K562 treated with DMSO at 1 percent for 12 hours (cell line): ENCODE data around the gene KRTAP5-8. TPM values are rescaled to one million over a fixed set of nuclear protein-coding genes. Genes with fewer than 3 reads are reported as not detected.

Source experiments
- total RNA-seq: library from RNA; unstranded; fragments of 300-600 nt; gene quantifications from 2 replicates; pipeline ENCODE4 v1.2.3, GENCODE V29; 2022; ENCODE audit not compliant: insufficient read depth

The KRTAP5-8 gene, protein sequence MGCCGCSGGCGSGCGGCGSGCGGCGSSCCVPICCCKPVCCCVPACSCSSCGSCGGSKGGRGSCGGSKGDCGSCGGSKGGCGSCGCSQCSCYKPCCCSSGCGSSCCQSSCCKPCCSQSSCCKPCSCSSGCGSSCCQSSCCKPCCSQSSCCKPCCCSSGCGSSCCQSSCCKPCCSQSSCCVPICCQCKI
- not detected in 2 replicates for total RNA-seq

DNA sequence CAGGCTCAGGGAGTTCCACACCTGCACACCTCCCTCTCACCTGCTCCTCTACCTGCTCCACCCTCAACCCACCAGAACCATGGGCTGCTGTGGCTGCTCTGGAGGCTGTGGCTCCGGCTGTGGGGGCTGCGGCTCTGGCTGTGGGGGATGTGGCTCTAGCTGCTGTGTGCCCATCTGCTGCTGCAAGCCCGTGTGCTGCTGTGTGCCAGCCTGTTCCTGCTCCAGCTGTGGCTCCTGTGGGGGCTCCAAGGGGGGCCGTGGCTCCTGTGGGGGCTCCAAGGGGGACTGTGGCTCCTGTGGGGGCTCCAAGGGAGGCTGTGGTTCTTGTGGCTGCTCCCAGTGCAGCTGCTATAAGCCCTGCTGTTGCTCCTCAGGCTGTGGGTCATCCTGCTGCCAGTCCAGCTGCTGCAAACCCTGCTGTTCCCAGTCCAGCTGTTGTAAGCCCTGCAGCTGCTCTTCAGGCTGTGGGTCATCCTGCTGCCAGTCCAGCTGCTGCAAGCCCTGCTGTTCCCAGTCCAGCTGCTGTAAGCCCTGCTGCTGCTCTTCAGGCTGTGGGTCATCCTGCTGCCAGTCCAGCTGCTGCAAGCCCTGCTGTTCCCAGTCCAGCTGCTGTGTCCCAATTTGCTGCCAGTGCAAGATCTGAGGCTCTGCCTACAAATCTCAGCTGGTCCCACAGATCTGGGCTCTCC lies at the start of gene KRTAP5-8:
TSS of gene KRTAP5-8 (plus strand) at position 49 of the 689 bp plus-strand sequence. CDS start at position 80, 31 bp downstream.

DNA sequence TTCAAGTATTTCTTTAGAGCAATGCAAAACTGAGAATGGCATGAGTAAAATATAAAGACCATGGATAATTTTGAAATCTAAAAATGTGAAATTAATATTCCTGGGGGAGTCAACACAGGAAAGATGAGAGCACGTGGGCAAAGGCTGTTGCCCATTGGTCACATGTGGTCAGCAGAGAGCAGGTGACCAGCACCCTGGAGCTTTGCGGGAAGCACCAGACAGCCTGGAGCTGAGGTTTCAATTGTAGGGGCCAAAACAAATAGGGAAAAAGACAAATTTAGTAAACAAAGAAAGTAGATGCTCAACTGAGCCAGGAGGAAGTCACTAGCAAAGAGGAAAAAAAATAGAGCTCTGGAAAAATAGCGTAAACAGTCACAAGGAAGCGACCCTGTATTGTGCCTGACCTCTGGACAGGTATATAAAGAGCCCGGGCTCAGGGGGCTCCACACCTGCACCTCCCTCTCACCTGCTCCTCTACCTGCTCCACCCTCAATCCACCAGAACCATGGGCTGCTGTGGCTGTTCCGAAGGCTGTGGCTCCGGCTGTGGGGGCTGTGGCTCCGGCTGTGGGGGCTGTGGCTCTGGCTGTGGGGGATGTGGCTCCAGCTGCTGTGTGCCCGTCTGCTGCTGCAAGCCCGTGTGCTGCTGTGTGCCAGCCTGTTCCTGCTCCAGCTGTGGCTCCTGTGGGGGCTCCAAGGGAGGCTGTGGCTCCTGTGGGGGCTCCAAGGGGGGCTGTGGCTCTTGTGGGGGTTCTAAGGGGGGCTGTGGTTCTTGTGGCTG lies 10.8 kb upstream of the KRTAP5-8 start, which contains the start of gene KRTAP5-7:
TSS of gene KRTAP5-7 (plus strand) at position 472 of the 780 bp plus-strand sequence. CDS start at position 506, 34 bp downstream.

DNA sequence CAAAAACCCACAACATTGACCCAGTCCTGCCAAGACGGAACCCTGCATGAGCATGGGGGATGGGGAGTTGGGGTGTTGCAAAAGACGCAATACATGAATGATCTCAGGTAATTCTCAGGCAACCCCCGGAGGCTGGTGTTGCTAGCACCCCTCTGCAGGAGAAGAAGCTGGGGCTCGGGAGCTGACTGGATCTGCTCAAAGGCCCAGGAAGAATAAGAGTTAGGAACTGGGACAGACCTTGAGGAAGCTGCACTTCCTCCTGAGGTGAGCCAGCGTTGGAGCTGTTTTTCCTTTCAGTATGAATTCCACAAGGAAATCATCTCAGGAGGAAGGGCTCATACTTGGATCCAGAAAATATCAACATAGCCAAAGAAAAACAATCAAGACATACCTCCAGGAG lies 10.3 kb downstream of the KRTAP5-8 start, which contains the start of gene KRTAP5-9:
TSS of gene KRTAP5-9 (plus strand) at position 301 of the 400 bp plus-strand sequence. CDS start 238 bp downstream, outside the sequence.

DNA sequence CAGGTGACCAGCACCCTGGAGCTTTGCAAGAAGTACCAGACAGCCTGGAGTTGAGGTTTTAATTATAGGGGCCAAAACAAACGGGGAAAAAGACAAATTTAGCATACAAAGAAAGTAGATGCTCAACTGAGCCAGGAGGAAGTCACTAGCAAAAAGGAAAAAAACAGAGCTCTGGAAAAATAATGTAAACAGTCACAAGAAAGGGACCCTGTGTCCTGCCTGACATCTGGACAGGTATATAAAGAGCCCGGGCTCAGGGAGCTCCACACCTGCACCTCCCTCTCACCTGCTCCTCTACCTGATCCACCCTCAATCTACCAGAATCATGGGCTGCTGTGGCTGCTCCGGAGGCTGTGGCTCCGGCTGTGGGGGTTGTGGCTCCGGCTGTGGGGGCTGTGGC lies 27.4 kb downstream of the KRTAP5-8 start, which contains the start of gene KRTAP5-10:
TSS of gene KRTAP5-10 (plus strand) at position 301 of the 400 bp plus-strand sequence. CDS start at position 326, 25 bp downstream.

DNA sequence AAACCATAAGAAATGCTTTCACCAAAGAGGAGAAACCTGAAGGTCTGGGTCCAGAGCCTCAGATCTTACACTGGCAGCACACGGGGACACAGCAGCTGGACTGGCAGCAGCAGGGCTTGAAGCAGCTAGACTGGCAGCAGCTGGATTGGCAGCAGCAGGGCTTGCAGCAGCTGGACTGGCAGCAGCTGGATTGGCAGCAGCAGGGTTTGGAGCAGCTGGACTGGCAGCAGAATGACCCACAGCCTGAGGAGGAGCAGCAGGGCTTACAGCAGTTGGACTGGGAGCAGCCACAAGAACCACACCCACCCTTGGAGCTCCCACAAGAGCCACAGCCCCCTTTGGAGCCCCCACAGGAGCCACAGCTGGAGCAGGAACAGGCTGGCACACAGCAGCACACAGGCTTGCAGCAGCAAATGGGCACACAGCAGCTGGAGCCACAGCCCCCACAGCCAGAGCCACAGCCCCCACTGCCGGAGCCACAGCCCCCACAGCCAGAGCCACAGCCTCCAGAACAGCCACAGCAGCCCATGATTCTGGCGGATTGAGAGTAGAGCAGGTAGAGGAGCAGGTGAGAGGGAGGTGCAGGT lies 44.6 kb downstream of the KRTAP5-8 start, which contains the start of gene KRTAP5-11:
TSS of gene KRTAP5-11 (minus strand) at position 567 of the 587 bp plus-strand sequence. CDS start at position 529, 38 bp downstream.

Other genes with a start within 250 kb of the KRTAP5-8 start
- 37.4 and 59.9 TPM in 2 replicates for gene DHCR7, start 89.6 kb upstream of the KRTAP5-8 start, total RNA-seq
- 39.4 and 70.2 TPM in 2 replicates for gene NADSYN1, start 84.8 kb upstream of the KRTAP5-8 start, total RNA-seq
- gene KRTAP5-7, start 10.8 kb upstream of the KRTAP5-8 start, total RNA-seq: not detected in 2 replicates
- not detected in 2 replicates for gene KRTAP5-9, start 10.4 kb downstream of the KRTAP5-8 start, total RNA-seq
- gene KRTAP5-10, start 27.5 kb downstream of the KRTAP5-8 start, total RNA-seq: not detected in 2 replicates
- not detected in 2 replicates for gene KRTAP5-11, start 44.9 kb downstream of the KRTAP5-8 start, total RNA-seq